Neuron (in vitro differentiated cells): ENCODE data around the gene AURKAIP1.
A peak's percentile ranks its signal among the peaks of the same experiment; 100 is the strongest.
"Not testable (repeated sequence)": the region's sequence is repeated elsewhere in the genome, so short reads cannot be mapped to it uniquely, and the experiment has no call there.

Experiments used
- H2AFZ ChIP-seq: one replicate; pipeline ENCODE4 v1.6.1; 2013; ENCODE audit warnings: low read depth, mild to moderate bottlenecking, inconsistent platforms, low read length, moderate library complexity
- H3K27me3 ChIP-seq: one replicate; pipeline ENCODE4 v1.6.1; 2013; ENCODE audit warnings: low read length; ENCODE audit not compliant: insufficient read depth
- H3K36me3 ChIP-seq: one replicate; pipeline ENCODE4 v1.6.1; 2013; ENCODE audit warnings: low read length; ENCODE audit not compliant: insufficient read depth
- H3K4me1 ChIP-seq: one replicate; pipeline ENCODE4 v1.6.1; 2013; ENCODE audit warnings: low read length; ENCODE audit not compliant: insufficient read depth
- H3K4me3 ChIP-seq: 2 replicates; pipeline ENCODE4 v1.5.1; 2013; ENCODE audit warnings: mild to moderate bottlenecking, low read length, moderate library complexity
- H3K9me3 ChIP-seq: one replicate; pipeline ENCODE4 v1.6.1; 2013; ENCODE audit warnings: low read length

AURKAIP1 gene

GRCh38 chr1:1417396-1417795 lies 42.4 kb upstream of the AURKAIP1 start:
- H3K4me3 ChIP-seq, H3K4me1 ChIP-seq, H3K27me3 ChIP-seq, H3K9me3 ChIP-seq, H2AFZ ChIP-seq, H3K36me3 ChIP-seq: not testable (repeated sequence)

- Histone ChIP-seq H3K4me3 (no peak overlapping the region), H3K27me3 (no peaks in the 10 kb centered on the region), H2AFZ (no peak overlapping the region), H3K36me3 (no peaks in the 10 kb centered on the region), H3K9me3 (no peaks in the 10 kb centered on the region), H3K4me1 (peaks cover 6% of the 10 kb centered on the region)
These were observed 40.7 kb upstream of the AURKAIP1 start for GRCh38 chr1:1415751-1416150.

GRCh38 chr1:1412311-1412902 lies 37.4 kb upstream of the AURKAIP1 start:
- H3K9me3 ChIP-seq, H3K4me3 ChIP-seq, H3K27me3 ChIP-seq, H2AFZ ChIP-seq: not testable (repeated sequence)
- peaks cover 12% of the 10 kb centered on the region for H3K36me3 ChIP-seq
- H3K4me1 ChIP-seq = peaks cover 15% of the 10 kb centered on the region

- H3K27me3 ChIP-seq = no peaks in the 10 kb centered on the region
- peaks cover 15% of the 10 kb centered on the region for H3K4me1 ChIP-seq
- H2AFZ ChIP-seq = no peak overlapping the region
- H3K36me3 ChIP-seq = peaks cover 12% of the 10 kb centered on the region
- H3K4me3 ChIP-seq = no peak overlapping the region
- no peaks in the 10 kb centered on the region for H3K9me3 ChIP-seq
These were observed 36.6 kb upstream of the AURKAIP1 start for GRCh38 chr1:1411626-1412025.

- Histone ChIP-seq H3K4me1 (peaks cover 23% of the 10 kb centered on the region), H3K36me3 (peaks cover 21% of the 10 kb centered on the region)
- not testable (repeated sequence) for H3K4me3 ChIP-seq, H3K27me3 ChIP-seq, H2AFZ ChIP-seq, H3K9me3 ChIP-seq
These were observed 35.2 kb upstream of the AURKAIP1 start for GRCh38 chr1:1410238-1410637.

- H3K27me3 ChIP-seq = no peaks in the 10 kb centered on the region
- peak overlapping the region; percentile 88 for H3K4me3 ChIP-seq
- H3K36me3 ChIP-seq = peaks cover 35% of the 10 kb centered on the region
- H3K4me1 ChIP-seq = peaks cover 23% of the 10 kb centered on the region
- no peak overlapping the region for H2AFZ ChIP-seq
- no peaks in the 10 kb centered on the region for H3K9me3 ChIP-seq
These were observed 32.8 kb upstream of the AURKAIP1 start for GRCh38 chr1:1407636-1408318.

GRCh38 chr1:1406821-1407635 lies 32.0 kb upstream of the AURKAIP1 start, which contains the start of gene MRPL20:
MRPL20 (minus strand) TSS chr1:1407293; CDS start chr1:1407217, 76 bp downstream.
- Histone ChIP-seq H2AFZ (no peak within 1 kb of the TSS), H3K36me3 (peaks cover 41% of the 10 kb centered on the region), H3K27me3 (no peaks in the 10 kb centered on the region)

GRCh38 chr1:1406101-1406820 lies 31.3 kb upstream of the AURKAIP1 start:
- Histone ChIP-seq H3K27me3 (no peaks in the 10 kb centered on the region), H2AFZ (no peak overlapping the region), H3K9me3 (no peaks in the 10 kb centered on the region), H3K36me3 (peaks cover 49% of the 10 kb centered on the region), H3K4me3 (peak overlapping the region; percentile 88), H3K4me1 (peaks cover 23% of the 10 kb centered on the region)

More at GRCh38 chr1:1406821-1407635, 32.0 kb upstream of the AURKAIP1 start, which contains the start of gene MRPL20:
- Histone ChIP-seq H3K9me3 (no peaks in the 10 kb centered on the region), H3K4me1 (peaks cover 23% of the 10 kb centered on the region), H3K4me3 (peak within 1 kb of the TSS; percentile 88)

- H3K9me3 ChIP-seq = no peaks in the 10 kb centered on the region
- H3K4me3 ChIP-seq = no peak overlapping the region
- H2AFZ ChIP-seq = no peak overlapping the region
- no peaks in the 10 kb centered on the region for H3K27me3 ChIP-seq
- H3K4me1 ChIP-seq = peaks cover 32% of the 10 kb centered on the region
- peaks cover 49% of the 10 kb centered on the region for H3K36me3 ChIP-seq
These were observed 28.6 kb upstream of the AURKAIP1 start for GRCh38 chr1:1403653-1404052.

GRCh38 chr1:1402901-1403392 lies 27.9 kb upstream of the AURKAIP1 start:
- H3K4me3 ChIP-seq, H2AFZ ChIP-seq, H3K9me3 ChIP-seq, H3K27me3 ChIP-seq: not testable (repeated sequence)
- H3K36me3 ChIP-seq = peaks cover 48% of the 10 kb centered on the region
- H3K4me1 ChIP-seq = peaks cover 29% of the 10 kb centered on the region

- Histone ChIP-seq H2AFZ (no peak overlapping the region), H3K36me3 (peaks cover 54% of the 10 kb centered on the region)
These were observed 27.3 kb upstream of the AURKAIP1 start for GRCh38 chr1:1402072-1402900.

GRCh38 chr1:1401457-1402010 lies 26.5 kb upstream of the AURKAIP1 start:
- Histone ChIP-seq H3K4me1 (peaks cover 29% of the 10 kb centered on the region), H3K4me3 (no peak overlapping the region), H2AFZ (no peak overlapping the region), H3K9me3 (no peaks in the 10 kb centered on the region), H3K27me3 (no peaks in the 10 kb centered on the region), H3K36me3 (peaks cover 59% of the 10 kb centered on the region)

More at GRCh38 chr1:1402072-1402900, 27.3 kb upstream of the AURKAIP1 start:
- no peaks in the 10 kb centered on the region for H3K9me3 ChIP-seq
- H3K27me3 ChIP-seq = no peaks in the 10 kb centered on the region
- no peak overlapping the region for H3K4me3 ChIP-seq
- H3K4me1 ChIP-seq = peaks cover 31% of the 10 kb centered on the region
